ENCODE results near the gene UNC13C. TPM values are rescaled to one million over a fixed set of nuclear protein-coding genes. Genes with fewer than 3 reads are reported as not detected.

The UNC13C gene
- total and polyA plus RNA-seq, 2 of the 13 experiments (the other 11 are each of a cell fraction or from before 2014, with no cell fraction given) = 0.04 TPM; not detected in 1

DNA sequence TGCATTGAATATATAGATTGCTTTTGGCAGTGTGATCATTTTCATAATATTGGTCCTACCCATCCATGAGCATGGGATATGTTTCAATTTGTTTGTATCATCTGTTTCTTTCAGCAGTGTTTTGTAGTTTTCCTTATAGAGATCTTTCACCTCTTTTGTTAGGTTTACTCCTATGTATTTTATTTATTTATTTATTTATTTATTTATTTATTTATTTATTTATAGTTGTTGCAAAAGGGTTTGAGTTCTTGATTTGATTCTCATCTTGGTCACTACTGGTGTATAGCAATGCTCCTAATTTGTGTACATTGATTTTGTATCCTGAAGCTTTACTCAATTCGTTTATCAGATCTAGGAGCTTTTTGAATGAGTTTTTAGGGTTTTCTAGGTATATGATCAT is 478.2 kb downstream of the UNC13C start:
- H3K9me3 ChIP-seq (ENCODE audit: low read length) = peaks cover 78% of the 10 kb centered on the region
- WGBS (ENCODE audit: low lambda C conversion rate) = 4% methylated on average over 1 of the region's 1 CpG
- no peak overlapping the region for H3K9ac ChIP-seq (ENCODE audit: insufficient read depth, low read depth, low read length)
- no peaks in the 10 kb centered on the region for H3K36me3 ChIP-seq (replicated peaks in 1 of 2; ENCODE audit: control insufficient read depth in 1 of 2, insufficient read depth in 2 of 2, low read length in 2 of 2)
- H3K79me2 ChIP-seq (ENCODE audit: insufficient read depth, low read length) = no peaks in the 10 kb centered on the region
- no peaks in the 10 kb centered on the region for H3K4me1 ChIP-seq (ENCODE audit: insufficient read depth, low read length)
- H3K4me3 ChIP-seq (replicated peaks in 1 of 3; ENCODE audit: insufficient read depth in 1 of 3, low read depth in 2 of 3, low read length in 3 of 3) = no peak overlapping the region
- H3K27ac ChIP-seq (ENCODE audit: extremely low read length, insufficient read depth, low read length) = no peak overlapping the region
- H3K27me3 ChIP-seq (ENCODE audit: control insufficient read depth in 1 of 2, insufficient read depth in 2 of 2, low read length in 2 of 2) = no peaks in the 10 kb centered on the region
- H2AFZ ChIP-seq (ENCODE audit: low read length) = no peak overlapping the region
- ATAC-seq (no peak), FAIRE-seq (no peak), DNase-seq (ENCODE audit: low spot score) (no peak)
- CTCF ChIA-PET (ENCODE audit: low intra/inter-chr PET ratio, low total read pairs) = no interaction called here
- intact Hi-C loops (cut with micrococcal nuclease; ENCODE audit: unreplicated experiment) (no loop called here), in situ Hi-C loops (cut with HindIII; ENCODE audit: extremely low pct_ligation_motif_present, low pct_unique_long_range_greater_than_20kb) (no loop called here)
- no peak overlapping the region for H3K4me2 ChIP-seq (ENCODE audit: low read depth, low read length)
- TF ChIP-seq MED8 (CRISPR knock-in tag; IDR thresholded peaks at IDR 0.05; ENCODE audit: insufficient replicate concordance) (no peak), ZNF350 (CRISPR knock-in tag; IDR thresholded peaks at IDR 0.05; ENCODE audit: borderline replicate concordance, low read depth) (no peak), POLR2A (IDR thresholded peaks at IDR 0.05; ENCODE audit: insufficient read depth in 1 of 2, low read depth in 2 of 2, low read length in 2 of 2) (no peak), GATAD1 (CRISPR knock-in tag; IDR thresholded peaks at IDR 0.05) (no peak), NR2C2 (CRISPR knock-in tag; IDR thresholded peaks at IDR 0.05; ENCODE audit: borderline replicate concordance) (no peak), RARG (CRISPR knock-in tag; IDR thresholded peaks at IDR 0.05; ENCODE audit: low read depth) (no peak)
- no peaks in the 10 kb centered on the region for H4K20me1 ChIP-seq (ENCODE audit: insufficient read depth, low read length)
- no TSS peak for BruUV-seq (replicated peaks)
- POLR2A ChIA-PET = no interaction called here

- no peaks in the 10 kb centered on the region for H4K20me1 ChIP-seq (ENCODE audit: insufficient read depth, low read length)
- no peaks in the 10 kb centered on the region for H3K4me1 ChIP-seq (ENCODE audit: insufficient read depth, low read length)
- ChIA-PET CTCF (ENCODE audit: low intra/inter-chr PET ratio, low total read pairs) (no interaction called here), POLR2A (no interaction called here)
- H2AFZ ChIP-seq (ENCODE audit: low read length) = no peak overlapping the region
- no peak overlapping the region for H3K9ac ChIP-seq (ENCODE audit: insufficient read depth, low read depth, low read length)
- BruUV-seq (replicated peaks) = no TSS peak
- no CpG with 5 or more reads among the region's 17 CpGs for WGBS (ENCODE audit: low lambda C conversion rate)
- ATAC-seq (no peak), FAIRE-seq (no peak), DNase-seq (ENCODE audit: low spot score) (no peak)
- no peak overlapping the region for H3K4me2 ChIP-seq (ENCODE audit: low read depth, low read length)
- H3K79me2 ChIP-seq (ENCODE audit: insufficient read depth, low read length) = no peaks in the 10 kb centered on the region
- intact Hi-C loops (cut with micrococcal nuclease; ENCODE audit: unreplicated experiment) (no loop called here), in situ Hi-C loops (cut with HindIII; ENCODE audit: extremely low pct_ligation_motif_present, low pct_unique_long_range_greater_than_20kb) (no loop called here)
- no peaks in the 10 kb centered on the region for H3K27me3 ChIP-seq (ENCODE audit: control insufficient read depth in 1 of 2, insufficient read depth in 2 of 2, low read length in 2 of 2)
- H3K4me3 ChIP-seq (replicated peaks in 1 of 3; ENCODE audit: insufficient read depth in 1 of 3, low read depth in 2 of 3, low read length in 3 of 3) = no peak overlapping the region
- H3K9me3 ChIP-seq (ENCODE audit: low read length) = peaks cover 40% of the 10 kb centered on the region
- H3K36me3 ChIP-seq (replicated peaks in 1 of 2; ENCODE audit: control insufficient read depth in 1 of 2, insufficient read depth in 2 of 2, low read length in 2 of 2) = no peaks in the 10 kb centered on the region
- H3K27ac ChIP-seq (ENCODE audit: extremely low read length, insufficient read depth, low read length) = no peak overlapping the region
- TF ChIP-seq TAF1 (CRISPR knock-in tag; IDR thresholded peaks at IDR 0.05) (no peak), MEIS2 (CRISPR knock-in tag; IDR thresholded peaks at IDR 0.05) (no peak), NRL (CRISPR knock-in tag; IDR thresholded peaks at IDR 0.05; ENCODE audit: borderline replicate concordance) (no peak), BRCA1 (CRISPR knock-in tag; IDR thresholded peaks at IDR 0.05) (no peak), MAFK (conservative IDR thresholded peaks at IDR 0.05 in 1 of 2, IDR thresholded peaks at IDR 0.05 in 1 of 2; ENCODE audit: low read length in 2 of 2) (no peak), BRF2 (CRISPR knock-in tag; IDR thresholded peaks at IDR 0.05) (no peak), KLF6 (CRISPR knock-in tag; IDR thresholded peaks at IDR 0.05) (no peak), ZNF564 (CRISPR knock-in tag; IDR thresholded peaks at IDR 0.05) (no peak), ZFP36 (IDR thresholded peaks at IDR 0.05; ENCODE audit: borderline replicate concordance, low read depth, low read length, partially characterized antibody) (no peak), IRX3 (CRISPR knock-in tag; IDR thresholded peaks at IDR 0.05; ENCODE audit: borderline replicate concordance, low read depth) (no peak), TFE3 (CRISPR knock-in tag; IDR thresholded peaks at IDR 0.05) (no peak), SETDB1 (CRISPR knock-in tag; IDR thresholded peaks at IDR 0.05; ENCODE audit: borderline replicate concordance) (no peak)
These were observed 484.3 kb downstream of the UNC13C start for GRCh38 chr15:54462511-54462913.
